ENCODE measurements around the gene MSH4.

Gene MSH4

GRCh38 chr1:75954586-75954985 lies 157.9 kb downstream of the MSH4 start:
- H3K27ac Mint-ChIP-seq = no peak overlapping the region
- no peak overlapping the region for H3K4me3 Mint-ChIP-seq
- TF ChIP-seq CTCF (IDR thresholded peaks at IDR 0.05) = no peak
- H3K4me1 Mint-ChIP-seq = no peaks in the 10 kb centered on the region
- H3K27me3 Mint-ChIP-seq (ENCODE audit: low read depth, poor library complexity) = no peaks in the 10 kb centered on the region
- no peaks in the 10 kb centered on the region for H3K9me3 Mint-ChIP-seq
- no peaks in the 10 kb centered on the region for H3K36me3 Mint-ChIP-seq (ENCODE audit: low read depth)
- DNase-seq = no peak
